Calu3 (cell line): ENCODE data around the gene ATPAF2. TPM values are rescaled to one million over a fixed set of nuclear protein-coding genes. Genes with fewer than 3 reads are reported as not detected.
A peak's percentile ranks its signal among the peaks of the same experiment; 100 is the strongest.

Source experiments
- BruUV-seq: library from RNA; stranded (reverse); fragments of 400-500 nt; replicated peaks from 2 replicates; lab custom pipeline; 2021; lab: Mats Ljungman, UMichigan
- CTCF ChIA-PET: fragments of 300-600 bp; sonication (Branson Sonifier 250); formaldehyde crosslinking; loops from one replicate; lab custom pipeline; 2022; ENCODE audit warnings: antibody characterized with exemption; lab: Charles Lee
- DNase-seq: peaks from one replicate; pipeline ENCODE4 v3.0.0; 2022
- H3K27ac Mint-ChIP-seq: one replicate; pipeline ENCODE4 v1.8.0; 2022; ENCODE audit warnings: mixed read lengths; ENCODE audit not compliant: unreplicated experiment
- H3K27me3 Mint-ChIP-seq: one replicate; pipeline ENCODE4 v1.8.0; 2022; ENCODE audit warnings: mixed read lengths; ENCODE audit not compliant: unreplicated experiment
- H3K36me3 Mint-ChIP-seq: one replicate; pipeline ENCODE4 v1.8.0; 2022; ENCODE audit warnings: mild to moderate bottlenecking, moderate library complexity, mixed read lengths; ENCODE audit not compliant: insufficient read depth, unreplicated experiment
- H3K4me1 Mint-ChIP-seq: one replicate; pipeline ENCODE4 v1.8.0; 2022; ENCODE audit warnings: mild to moderate bottlenecking, low read depth, mixed read lengths; ENCODE audit not compliant: unreplicated experiment
- H3K4me3 Mint-ChIP-seq: one replicate; pipeline ENCODE4 v1.8.0; 2022; ENCODE audit warnings: mild to moderate bottlenecking, low read depth, moderate library complexity, mixed read lengths; ENCODE audit not compliant: unreplicated experiment
- H3K9me3 Mint-ChIP-seq: one replicate; pipeline ENCODE4 v1.8.0; 2022; ENCODE audit warnings: low read depth, mixed read lengths; ENCODE audit not compliant: unreplicated experiment
- intact Hi-C: fragments of 100-400 bp; cut with micrococcal nuclease; formaldehyde crosslinking; loops from one replicate; pipeline ENCODE4 v1.10.0; 2022; ENCODE audit not compliant: unreplicated experiment
- total RNA-seq: library from RNA; stranded (reverse); gene quantifications from 2 replicates; pipeline ENCODE4 v1.2.3, GENCODE V29; 2022
- TF ChIP-seq, protein P1 (sequence below): fragments of 200-600 bp; IDR thresholded peaks from one replicate; pipeline ENCODE4 v1.8.0; 2022; ENCODE audit warnings: antibody characterized with exemption; ENCODE audit not compliant: unreplicated experiment

Gene ATPAF2
- total RNA-seq, 1 experiment from 2014 or later = 17.7 TPM

DNA sequence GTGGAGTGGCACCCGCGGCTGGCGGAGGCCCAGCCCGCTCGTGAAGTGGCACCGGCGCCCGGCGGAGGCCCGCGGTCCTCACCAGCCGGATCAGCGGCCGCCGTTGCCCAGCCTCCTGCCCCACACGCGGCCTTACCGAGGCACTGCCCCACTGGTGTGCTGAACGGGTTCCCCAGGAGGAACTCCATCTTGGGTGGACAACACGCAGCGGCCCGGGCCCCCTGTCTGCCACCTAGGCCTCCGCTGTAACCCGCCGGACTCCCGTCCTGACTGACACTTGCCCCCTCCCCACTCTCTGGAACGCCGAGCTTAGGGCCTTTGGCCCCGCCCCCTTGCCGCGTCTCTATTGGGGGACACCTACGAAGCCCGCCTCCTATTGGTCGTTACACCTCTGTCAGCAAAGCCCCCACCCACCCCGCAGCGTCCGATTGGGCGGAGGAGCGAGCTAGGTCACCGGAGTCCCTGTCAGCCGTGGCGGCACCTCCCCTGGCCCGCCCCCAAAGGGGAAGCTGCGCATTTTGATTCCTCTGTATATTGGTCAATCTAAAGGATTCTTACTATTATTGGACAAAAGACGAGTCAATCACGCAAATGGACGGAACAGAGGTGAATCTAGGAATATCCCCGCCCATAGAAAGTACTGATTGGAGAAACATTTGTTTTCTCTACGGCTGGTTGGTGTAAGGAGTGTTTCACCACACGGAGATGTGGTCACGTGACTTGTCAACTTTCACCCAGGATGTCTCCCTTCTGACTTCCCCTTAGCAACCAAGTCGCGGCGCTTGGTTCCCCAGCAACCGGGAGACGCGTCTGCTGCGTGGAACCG lies 66.6 kb downstream of the ATPAF2 start, which contains the start of the genes DRC3 and TOM1L2:
Gene DRC3 (plus strand): TSS at position 737 of the 826 bp plus-strand sequence. CDS start 4,737 bp downstream, outside the sequence.
Gene TOM1L2 (minus strand): TSS at position 275 of the 826 bp plus-strand sequence. CDS start 87 bp downstream, at position 188.
- BruUV-seq = no TSS peak
- Mint-ChIP-seq H3K4me1 (peaks cover 16% of the 10 kb centered on the region), H3K36me3 (peaks cover 23% of the 10 kb centered on the region), H3K9me3 (no peaks in the 10 kb centered on the region), H3K27me3 (peaks cover 10% of the 10 kb centered on the region), H3K27ac (peak within 1 kb of the TSS; percentile 93), H3K4me3 (peak within 1 kb of the TSS; percentile 86)
- TF ChIP-seq, protein P1, sequence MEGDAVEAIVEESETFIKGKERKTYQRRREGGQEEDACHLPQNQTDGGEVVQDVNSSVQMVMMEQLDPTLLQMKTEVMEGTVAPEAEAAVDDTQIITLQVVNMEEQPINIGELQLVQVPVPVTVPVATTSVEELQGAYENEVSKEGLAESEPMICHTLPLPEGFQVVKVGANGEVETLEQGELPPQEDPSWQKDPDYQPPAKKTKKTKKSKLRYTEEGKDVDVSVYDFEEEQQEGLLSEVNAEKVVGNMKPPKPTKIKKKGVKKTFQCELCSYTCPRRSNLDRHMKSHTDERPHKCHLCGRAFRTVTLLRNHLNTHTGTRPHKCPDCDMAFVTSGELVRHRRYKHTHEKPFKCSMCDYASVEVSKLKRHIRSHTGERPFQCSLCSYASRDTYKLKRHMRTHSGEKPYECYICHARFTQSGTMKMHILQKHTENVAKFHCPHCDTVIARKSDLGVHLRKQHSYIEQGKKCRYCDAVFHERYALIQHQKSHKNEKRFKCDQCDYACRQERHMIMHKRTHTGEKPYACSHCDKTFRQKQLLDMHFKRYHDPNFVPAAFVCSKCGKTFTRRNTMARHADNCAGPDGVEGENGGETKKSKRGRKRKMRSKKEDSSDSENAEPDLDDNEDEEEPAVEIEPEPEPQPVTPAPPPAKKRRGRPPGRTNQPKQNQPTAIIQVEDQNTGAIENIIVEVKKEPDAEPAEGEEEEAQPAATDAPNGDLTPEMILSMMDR = no peak
- DNase-seq = peak; percentile 98
- CTCF ChIA-PET = interaction anchor here (0.6 to 1.2 kb wide), 6 partner anchors 14 to 136 kb away, joined by 3 to 7 read pairs (median 4); no protein-coding TSS in a partner anchor
- intact Hi-C loops = no loop called here

DNA sequence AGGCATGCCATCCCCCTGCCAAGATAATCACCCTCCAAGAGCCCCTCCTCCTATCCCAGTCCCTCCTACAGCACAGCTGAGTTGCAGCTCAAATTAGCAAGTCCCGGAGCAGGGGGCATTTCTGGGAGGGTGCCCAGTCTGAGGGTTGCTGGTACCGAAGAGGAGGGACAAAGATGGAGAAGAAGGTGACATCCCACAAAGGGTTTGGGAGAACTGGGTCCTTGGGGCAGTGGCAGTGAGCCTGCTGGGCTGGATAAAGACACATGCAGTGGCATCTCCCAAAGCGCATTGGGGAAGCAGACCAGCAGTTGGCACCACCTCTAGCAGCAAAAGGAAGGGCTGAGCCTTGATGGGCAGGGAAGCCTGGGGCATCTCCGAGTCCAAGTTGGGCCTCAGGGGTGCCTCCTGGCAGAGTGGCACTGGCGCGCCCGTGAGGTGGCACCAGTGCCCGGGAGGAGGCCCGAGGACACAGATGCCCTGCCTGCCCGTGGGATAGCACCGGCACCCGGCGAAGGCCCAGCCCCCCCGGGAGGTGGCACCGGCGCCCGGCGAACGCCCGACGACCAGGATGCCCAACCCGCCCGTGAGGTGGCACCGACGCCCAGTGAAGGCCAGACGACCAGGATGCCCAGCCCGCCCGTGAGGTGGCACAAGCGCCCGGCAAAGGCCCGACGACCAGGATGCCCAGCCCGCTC lies 67.4 kb downstream of the ATPAF2 start:
- no TSS peak for BruUV-seq
- intact Hi-C loops = no loop called here
- CTCF ChIA-PET = interaction anchor here (0.7 to 1.2 kb wide), 5 partner anchors 12 to 135 kb away, joined by 3 to 7 read pairs (median 3); no protein-coding TSS in a partner anchor
- peak; percentile 30 for DNase-seq
- H3K36me3 Mint-ChIP-seq = peaks cover 23% of the 10 kb centered on the region
- peaks cover 16% of the 10 kb centered on the region for H3K4me1 Mint-ChIP-seq
- TF ChIP-seq, protein P1 = no peak
- peak overlapping the region; percentile 93 for H3K27ac Mint-ChIP-seq
- no peaks in the 10 kb centered on the region for H3K9me3 Mint-ChIP-seq
- H3K4me3 Mint-ChIP-seq = peak overlapping the region; percentile 86
- H3K27me3 Mint-ChIP-seq = peaks cover 10% of the 10 kb centered on the region

DNA sequence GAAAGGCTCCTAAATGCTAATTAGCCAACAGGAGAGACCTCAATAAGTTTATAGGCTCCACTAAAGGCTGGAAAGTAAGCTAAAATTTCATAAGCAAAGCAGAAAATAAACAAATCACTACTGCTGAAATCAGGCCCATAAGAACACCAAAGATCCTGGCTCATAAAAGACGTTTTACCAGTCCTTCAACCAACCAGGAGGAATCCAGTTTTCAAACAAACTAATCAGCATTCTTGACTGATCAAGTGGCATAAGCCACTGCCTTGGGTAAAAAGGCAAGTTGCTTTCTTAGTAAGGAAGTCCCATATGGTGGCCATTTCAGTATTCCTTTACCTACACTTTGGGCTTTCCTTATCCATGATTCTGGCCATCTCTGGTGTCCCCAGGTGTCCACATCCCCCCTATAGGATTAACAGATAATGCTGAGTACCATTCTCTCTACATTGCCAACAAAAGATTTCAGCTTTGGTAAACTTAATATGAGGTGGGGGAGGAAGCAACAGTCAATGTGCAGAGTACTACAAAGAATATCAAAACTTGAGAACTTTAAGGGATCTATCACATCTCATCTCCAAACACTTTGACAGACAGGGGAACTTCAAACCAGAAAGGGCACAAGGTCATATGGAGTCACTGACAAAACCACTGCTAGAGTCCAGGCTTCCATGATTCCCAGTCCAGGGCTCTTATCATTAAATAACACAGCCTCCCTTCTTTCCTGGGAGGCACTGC lies 68.1 kb downstream of the ATPAF2 start:
- intact Hi-C loops = no loop called here
- TF ChIP-seq, protein P1 = no peak
- BruUV-seq = TSS peak; percentile 49
- peaks cover 16% of the 10 kb centered on the region for H3K4me1 Mint-ChIP-seq
- no peaks in the 10 kb centered on the region for H3K9me3 Mint-ChIP-seq
- peak overlapping the region; percentile 86 for H3K4me3 Mint-ChIP-seq
- H3K27me3 Mint-ChIP-seq = peaks cover 6% of the 10 kb centered on the region
- CTCF ChIA-PET = interaction anchor here (0.9 kb wide), 1 partner anchor 11 kb away, joined by 3 read pairs; no protein-coding TSS in a partner anchor
- DNase-seq = no peak
- no peak overlapping the region for H3K27ac Mint-ChIP-seq
- peaks cover 20% of the 10 kb centered on the region for H3K36me3 Mint-ChIP-seq

Other genes with a start within 250 kb of the ATPAF2 start
- 104 and 110 TPM in 2 replicates for gene SREBF1, start 202.2 kb downstream of the ATPAF2 start, total RNA-seq
- 20.1 and 23.1 TPM in 2 replicates for gene TOM1L2, start 66.8 kb downstream of the ATPAF2 start, total RNA-seq
- gene DRC3, start 66.3 kb downstream of the ATPAF2 start, total RNA-seq = 2.0 and 2.8 TPM in 2 replicates
- gene GID4, start 240 bp upstream of the ATPAF2 start, total RNA-seq = 7.3 and 7.4 TPM in 2 replicates
- 24.9 and 34.5 TPM in 2 replicates for gene DRG2, start 48.8 kb upstream of the ATPAF2 start, total RNA-seq
- gene MYO15A, start 69.6 kb upstream of the ATPAF2 start, total RNA-seq = 0.38 and 0.76 TPM in 2 replicates
- gene ALKBH5, start 144.7 kb upstream of the ATPAF2 start, total RNA-seq = 51.7 and 54.9 TPM in 2 replicates
- 10.0 and 10.7 TPM in 2 replicates for gene LLGL1, start 186.5 kb upstream of the ATPAF2 start, total RNA-seq
- gene FLII, start 219.6 kb upstream of the ATPAF2 start, total RNA-seq = 281 and 298 TPM in 2 replicates
- 13.3 and 14.7 TPM in 2 replicates for gene MIEF2, start 221.5 kb upstream of the ATPAF2 start, total RNA-seq